Measurements from ENCODE around the gene AKNA.

DNA sequence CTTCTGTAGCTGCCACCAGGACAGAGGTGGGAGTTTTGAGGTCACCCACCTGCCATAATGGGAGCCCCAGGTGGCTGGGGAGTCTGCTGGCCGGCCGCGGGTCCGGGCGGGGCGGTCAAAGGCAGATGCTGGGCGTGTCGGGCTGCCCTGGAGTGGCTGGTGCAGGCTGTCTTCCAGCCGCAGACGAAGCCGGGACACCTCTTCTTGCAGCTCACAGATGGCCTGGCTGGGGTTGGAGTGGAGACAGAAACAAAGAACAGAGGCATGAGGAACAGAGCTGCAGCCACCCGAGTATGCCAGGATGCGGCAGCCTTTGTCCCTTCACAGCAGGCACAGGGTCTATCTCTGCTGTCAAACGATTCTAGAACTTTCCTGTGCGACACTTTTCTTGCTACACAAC is 40.1 kb downstream of the AKNA start:
- TF ChIP-seq EZH2 (IDR thresholded peaks at IDR 0.05; ENCODE audit: insufficient read depth, low read length) = no peak
- TF ChIP-seq, protein P1, sequence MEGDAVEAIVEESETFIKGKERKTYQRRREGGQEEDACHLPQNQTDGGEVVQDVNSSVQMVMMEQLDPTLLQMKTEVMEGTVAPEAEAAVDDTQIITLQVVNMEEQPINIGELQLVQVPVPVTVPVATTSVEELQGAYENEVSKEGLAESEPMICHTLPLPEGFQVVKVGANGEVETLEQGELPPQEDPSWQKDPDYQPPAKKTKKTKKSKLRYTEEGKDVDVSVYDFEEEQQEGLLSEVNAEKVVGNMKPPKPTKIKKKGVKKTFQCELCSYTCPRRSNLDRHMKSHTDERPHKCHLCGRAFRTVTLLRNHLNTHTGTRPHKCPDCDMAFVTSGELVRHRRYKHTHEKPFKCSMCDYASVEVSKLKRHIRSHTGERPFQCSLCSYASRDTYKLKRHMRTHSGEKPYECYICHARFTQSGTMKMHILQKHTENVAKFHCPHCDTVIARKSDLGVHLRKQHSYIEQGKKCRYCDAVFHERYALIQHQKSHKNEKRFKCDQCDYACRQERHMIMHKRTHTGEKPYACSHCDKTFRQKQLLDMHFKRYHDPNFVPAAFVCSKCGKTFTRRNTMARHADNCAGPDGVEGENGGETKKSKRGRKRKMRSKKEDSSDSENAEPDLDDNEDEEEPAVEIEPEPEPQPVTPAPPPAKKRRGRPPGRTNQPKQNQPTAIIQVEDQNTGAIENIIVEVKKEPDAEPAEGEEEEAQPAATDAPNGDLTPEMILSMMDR (IDR thresholded peaks at IDR 0.05; ENCODE audit: insufficient read depth, low read depth, low read length) = no peak
